HCT116 (cell line): ENCODE results near the gene COL26A1. TPM values are rescaled to one million over a fixed set of nuclear protein-coding genes. Genes with fewer than 3 reads are reported as not detected.

ENCODE experiments used
- ATAC-seq: fragments of 200-7000 bp; cut with Tn5 transposase; 2 replicates; pipeline ENCODE4 v1.9.1; 2020; ENCODE audit warnings: mild to moderate bottlenecking, moderate library complexity
- BruUV-seq: library from RNA; stranded (reverse); fragments of 400-500 nt; replicated peaks from 2 replicates; lab custom pipeline; 2021; lab: Mats Ljungman, UMichigan
- CTCF ChIA-PET: fragments of 300-600 bp; sonication (Branson Sonifier 250); formaldehyde crosslinking; loops from one replicate; lab custom pipeline; 2021; ENCODE audit warnings: antibody characterized with exemption; lab: Charles Lee
- POLR2A ChIA-PET: fragments of 300-600, 350-600 bp; sonication (Branson Sonifier 250); formaldehyde crosslinking; loops from one replicate; lab custom pipeline; 2021; ENCODE audit warnings: antibody characterized with exemption; lab: Charles Lee
- RAD21 ChIA-PET, 2 experiments: fragments of 300-600 bp; sonication (Branson Sonifier 250); formaldehyde crosslinking; loops; one replicate each; lab custom pipeline; 2023; ENCODE audit warnings: low total read pairs in 2 of 2; ENCODE audit not compliant: uncharacterized antibody in 2 of 2, unreplicated experiment in 2 of 2, low non-redundant PET in 1 of 2; lab: Charles Lee
- DNase-seq: peaks from one replicate; pipeline ENCODE4 v3.0.0-alpha.2; 2010; ENCODE audit warnings: low read depth, low spot score
- H2AFZ ChIP-seq: fragments of 200-600 bp; shearing (Covaris generic), sonication (generic); 2 replicates; pipeline ENCODE4 v1.6.1; 2017; ENCODE audit warnings: low read depth, mixed run types, mixed read lengths, antibody characterized with exemption, low read length; ENCODE audit not compliant: poor library complexity, severe bottlenecking
- H3K27ac ChIP-seq: 2 replicates; pipeline ENCODE4 v1.5.1; 2012; ENCODE audit warnings: low read depth, low read length
- H3K27me3 ChIP-seq: fragments of 200-600 bp; sonication (generic); 2 replicates; pipeline ENCODE4 v1.6.1; 2016; ENCODE audit warnings: mixed run types, low read length, mixed read lengths; ENCODE audit not compliant: insufficient read depth
- H3K36me3 ChIP-seq, 2 experiments: fragments of 200-500 bp in 1 of 2; fragments of 200-600 bp in 1 of 2; sonication (Bioruptor generic) in 1 of 2; sonication (generic) in 1 of 2; 2 replicates each; pipeline versions ENCODE4 v1.5.1 to v1.6.1; 2014 to 2016; ENCODE audit warnings: low read length in 2 of 2, inconsistent platforms in 1 of 2, mixed read lengths in 1 of 2, mixed run types in 1 of 2; ENCODE audit not compliant: insufficient read depth in 2 of 2, control insufficient read depth in 1 of 2
- H3K4me1 ChIP-seq, 2 experiments: fragments of 200-600 bp in 1 of 2; sonication (generic) in 1 of 2; 2 replicates each; pipeline versions ENCODE4 v1.5.1 to v1.6.1; 2012 to 2017; ENCODE audit warnings: low read length in 2 of 2, inconsistent platforms in 1 of 2, mild to moderate bottlenecking in 1 of 2, mixed read lengths in 1 of 2, mixed run types in 1 of 2, moderate library complexity in 1 of 2; ENCODE audit not compliant: insufficient read depth in 2 of 2, control insufficient read depth in 1 of 2
- H3K4me2 ChIP-seq: fragments of 200-600 bp; sonication (generic); 2 replicates; pipeline ENCODE4 v1.6.1; 2017; ENCODE audit warnings: mixed run types, low read length, mixed read lengths
- H3K4me3 ChIP-seq, 2 experiments: fragments of 200-600 bp in 1 of 2; sonication (generic) in 1 of 2; replicated peaks in 1 of 2; 2 replicates each; pipeline ENCODE4 v1.5.1; 2011 to 2016; ENCODE audit warnings: low read length in 2 of 2, control low read depth in 1 of 2, low read depth in 1 of 2, mild to moderate bottlenecking in 1 of 2, mixed read lengths in 1 of 2, mixed run types in 1 of 2
- H3K79me2 ChIP-seq: fragments of 200-600 bp; sonication (generic); 2 replicates; pipeline ENCODE4 v1.6.1; 2017; ENCODE audit warnings: mild to moderate bottlenecking, mixed run types, low read length, moderate library complexity, mixed read lengths; ENCODE audit not compliant: insufficient read depth
- H3K9ac ChIP-seq: fragments of 200-600 bp; sonication (generic); 2 replicates; pipeline ENCODE4 v1.6.1; 2016; ENCODE audit warnings: low read length, mixed read lengths
- H3K9me2 ChIP-seq: fragments of 200-600 bp; sonication (generic), shearing (Covaris generic); 2 replicates; pipeline ENCODE4 v1.6.1; 2017; ENCODE audit warnings: mixed run types, mild to moderate bottlenecking, moderate library complexity; ENCODE audit not compliant: insufficient read depth
- H3K9me3 ChIP-seq, 2 experiments: fragments of 200-500 bp in 1 of 2; fragments of 200-600 bp in 1 of 2; sonication (Bioruptor generic) in 1 of 2; sonication (generic) in 1 of 2; 2 replicates each; pipeline ENCODE4 v1.6.1; 2014 to 2017; ENCODE audit warnings: low read length in 2 of 2, mixed read lengths in 2 of 2, inconsistent platforms in 1 of 2, low read depth in 1 of 2, mild to moderate bottlenecking in 1 of 2, mixed run types in 1 of 2, moderate library complexity in 1 of 2; ENCODE audit not compliant: control insufficient read depth in 1 of 2, insufficient read depth in 1 of 2
- H4K20me1 ChIP-seq: fragments of 200-600 bp; sonication (generic), shearing (Covaris generic); 2 replicates; pipeline ENCODE4 v1.6.1; 2017; ENCODE audit warnings: mixed run types, mild to moderate bottlenecking, moderate library complexity; ENCODE audit not compliant: insufficient read depth
- CBX3 ChIP-seq: IDR thresholded peaks from 2 replicates; pipeline ENCODE4 v1.6.1; 2012; ENCODE audit warnings: low read depth
- CEBPB ChIP-seq: IDR thresholded peaks from 2 replicates; pipeline ENCODE4 v1.6.1; 2012; ENCODE audit warnings: low read depth
- CTCF ChIP-seq, 3 experiments: fragments of 200-600 bp in 1 of 3; sonication (generic) in 1 of 3; IDR thresholded peaks in 2 of 3; conservative IDR thresholded peaks in 1 of 3; 2 replicates each; pipeline ENCODE4 v1.5.1; 2012 to 2017; ENCODE audit warnings: low read depth in 2 of 3, low read length in 2 of 3, antibody characterized with exemption in 1 of 3, borderline replicate concordance in 1 of 3, control low read depth in 1 of 3, mild to moderate bottlenecking in 1 of 3, mixed read lengths in 1 of 3, mixed run types in 1 of 3, moderate library complexity in 1 of 3; ENCODE audit not compliant: insufficient read depth in 1 of 3
- EGR1 ChIP-seq: IDR thresholded peaks from 2 replicates; pipeline ENCODE4 v1.6.1; 2012; ENCODE audit warnings: low read depth
- ELF1 ChIP-seq: IDR thresholded peaks from 2 replicates; pipeline ENCODE4 v1.6.1; 2012; ENCODE audit warnings: low read depth, borderline replicate concordance
- EZH2 ChIP-seq: fragments of 200-600 bp; sonication (generic); IDR thresholded peaks from 2 replicates; pipeline ENCODE4 v1.6.1; 2017; ENCODE audit warnings: antibody characterized with exemption, mixed run types
- EZH2phosphoT487 ChIP-seq: fragments of 200-600 bp; IDR thresholded peaks from 2 replicates; pipeline ENCODE4 v1.6.1; 2018; ENCODE audit warnings: antibody characterized with exemption, borderline replicate concordance
- JUND ChIP-seq: IDR thresholded peaks from 2 replicates; pipeline ENCODE4 v1.6.1; 2012
- MAX ChIP-seq: IDR thresholded peaks from 2 replicates; pipeline ENCODE4 v1.6.1; 2012
- POLR2A ChIP-seq: IDR thresholded peaks from 2 replicates; pipeline ENCODE4 v1.7.0; 2011; ENCODE audit warnings: borderline replicate concordance; ENCODE audit not compliant: insufficient read depth, insufficient read length; ENCODE audit errors: extremely low read depth
- POLR2AphosphoS5 ChIP-seq: IDR thresholded peaks from 2 replicates; pipeline ENCODE4 v1.6.1; 2011; ENCODE audit warnings: mild to moderate bottlenecking, low read depth, low read length, moderate library complexity
- RAD21 ChIP-seq: IDR thresholded peaks from 2 replicates; pipeline ENCODE4 v1.6.1; 2012; ENCODE audit warnings: low read depth, mild to moderate bottlenecking
- TCF7L2 ChIP-seq: IDR thresholded peaks from 2 replicates; pipeline ENCODE4 v1.7.0; 2011; ENCODE audit warnings: borderline replicate concordance, inconsistent platforms; ENCODE audit not compliant: insufficient read depth, insufficient read length; ENCODE audit errors: extremely low read depth
- ZFX ChIP-seq: fragments of 450-650 bp; IDR thresholded peaks from 2 replicates; pipeline ENCODE4 v1.6.1; 2017
- intact Hi-C: fragments of 100-400 bp; cut with micrococcal nuclease; formaldehyde crosslinking; loops from 2 replicates; pipeline ENCODE4 v1.10.0; 2022
- total RNA-seq: library from RNA; stranded (reverse); gene quantifications from one replicate; pipeline ENCODE4 v1.2.1, GENCODE V29; 2021; ENCODE audit not compliant: unreplicated experiment

COL26A1 gene
- total RNA-seq, 1 experiment from 2014 or later = 0.27 TPM

GRCh38 chr7:101466871-101467270, 104.2 kb downstream of the COL26A1 start:
- POLR2A ChIA-PET = no interaction called here
- H3K4me2 ChIP-seq = no peak overlapping the region
- no peak for TF ChIP-seq CEBPB
- TF ChIP-seq ELF1 = no peak
- no peak for TF ChIP-seq EGR1
- TF ChIP-seq ZFX = no peak
- TF ChIP-seq RAD21 = no peak
- TF ChIP-seq POLR2A = no peak
- TF ChIP-seq EZH2phosphoT487 = no peak
- no peak for TF ChIP-seq CTCF (IDR thresholded peaks at IDR 0.05 in 2 of 3, conservative IDR thresholded peaks at IDR 0.05 in 1 of 3; ENCODE audit: borderline replicate concordance in 1 of 3, insufficient read depth in 1 of 3, low read depth in 2 of 3, low read length in 2 of 3)
- no peak for TF ChIP-seq POLR2AphosphoS5
- no peak for TF ChIP-seq CBX3
- TF ChIP-seq EZH2 = no peak
- TF ChIP-seq MAX = no peak
- no peak for TF ChIP-seq TCF7L2
- TF ChIP-seq JUND = no peak
- H3K9me3 ChIP-seq = no peaks in the 10 kb centered on the region
- no peak overlapping the region for H3K4me3 ChIP-seq
- H3K27ac ChIP-seq = no peak overlapping the region
- no peaks in the 10 kb centered on the region for H3K9me2 ChIP-seq
- H3K9ac ChIP-seq = no peak overlapping the region
- no peaks in the 10 kb centered on the region for H3K4me1 ChIP-seq
- H3K27me3 ChIP-seq = no peaks in the 10 kb centered on the region
- no TSS peak for BruUV-seq
- DNase-seq = no peak
- CTCF ChIA-PET = no interaction called here
- H3K36me3 ChIP-seq = no peaks in the 10 kb centered on the region
- no peaks in the 10 kb centered on the region for H4K20me1 ChIP-seq
- intact Hi-C loops = no loop called here
- H3K79me2 ChIP-seq = no peaks in the 10 kb centered on the region
- no peak for ATAC-seq
- H2AFZ ChIP-seq = no peak overlapping the region
- RAD21 ChIA-PET = no interaction called here
